Measurements from ENCODE around the gene AFF1.
"Not testable (repeated sequence)": the region's sequence is repeated elsewhere in the genome, so short reads cannot be mapped to it uniquely, and the experiment has no call there.

The AFF1 gene

GRCh38 chr4:87033902-87034301, 99.1 kb downstream of the AFF1 start:
- no peak for DNase-seq (ENCODE audit: extremely low read depth in 1 of 2, low read depth in 1 of 2)

- no peak for DNase-seq (ENCODE audit: extremely low read depth in 1 of 2, low read depth in 1 of 2)
Observed at GRCh38 chr4:87034527-87034926, 99.7 kb downstream of the AFF1 start.

GRCh38 chr4:87035881-87036509, 101.2 kb downstream of the AFF1 start:
- DNase-seq (ENCODE audit: extremely low read depth in 1 of 2, low read depth in 1 of 2), result no peak

GRCh38 chr4:87036713-87037112, 101.9 kb downstream of the AFF1 start:
- DNase-seq (ENCODE audit: extremely low read depth in 1 of 2, low read depth in 1 of 2), result no peak

GRCh38 chr4:87037171-87037570, 102.4 kb downstream of the AFF1 start:
- not testable (repeated sequence) for DNase-seq (ENCODE audit: extremely low read depth in 1 of 2, low read depth in 1 of 2)

- DNase-seq (ENCODE audit: extremely low read depth in 1 of 2, low read depth in 1 of 2), result no peak
Observed at GRCh38 chr4:87037671-87038334, 103.0 kb downstream of the AFF1 start.

GRCh38 chr4:87038837-87039615, 104.2 kb downstream of the AFF1 start:
- DNase-seq (ENCODE audit: extremely low read depth in 1 of 2, low read depth in 1 of 2), result no peak

- DNase-seq (ENCODE audit: extremely low read depth in 1 of 2, low read depth in 1 of 2), result no peak
Observed at GRCh38 chr4:87041141-87041540, 106.3 kb downstream of the AFF1 start.

- DNase-seq (ENCODE audit: extremely low read depth in 1 of 2, low read depth in 1 of 2), result no peak
Observed at GRCh38 chr4:87042221-87042620, 107.4 kb downstream of the AFF1 start.

GRCh38 chr4:87042986-87043820, 108.4 kb downstream of the AFF1 start:
- DNase-seq (ENCODE audit: extremely low read depth in 1 of 2, low read depth in 1 of 2), result no peak

- DNase-seq (ENCODE audit: extremely low read depth in 1 of 2, low read depth in 1 of 2), result no peak
Observed at GRCh38 chr4:87044511-87045233, 109.9 kb downstream of the AFF1 start.

- DNase-seq (ENCODE audit: extremely low read depth in 1 of 2, low read depth in 1 of 2), result no peak
Observed at GRCh38 chr4:87045234-87045558, 110.4 kb downstream of the AFF1 start.

GRCh38 chr4:87045659-87046058, 110.8 kb downstream of the AFF1 start:
- no peak for DNase-seq (ENCODE audit: extremely low read depth in 1 of 2, low read depth in 1 of 2)

- DNase-seq (ENCODE audit: extremely low read depth in 1 of 2, low read depth in 1 of 2), result no peak
Observed at GRCh38 chr4:87046121-87046551, 111.3 kb downstream of the AFF1 start.

- no peak for DNase-seq (ENCODE audit: extremely low read depth in 1 of 2, low read depth in 1 of 2)
Observed at GRCh38 chr4:87047281-87047798, 112.5 kb downstream of the AFF1 start.

GRCh38 chr4:87049508-87049907, 114.7 kb downstream of the AFF1 start:
- DNase-seq (ENCODE audit: extremely low read depth in 1 of 2, low read depth in 1 of 2), result no peak

GRCh38 chr4:87050596-87050995, 115.8 kb downstream of the AFF1 start:
- no peak for DNase-seq (ENCODE audit: extremely low read depth in 1 of 2, low read depth in 1 of 2)

- DNase-seq (ENCODE audit: extremely low read depth in 1 of 2, low read depth in 1 of 2), result no peak
Observed at GRCh38 chr4:87051121-87051713, 116.4 kb downstream of the AFF1 start.

- DNase-seq (ENCODE audit: extremely low read depth in 1 of 2, low read depth in 1 of 2), result no peak
Observed at GRCh38 chr4:87052615-87053014, 117.8 kb downstream of the AFF1 start.

- DNase-seq (ENCODE audit: extremely low read depth in 1 of 2, low read depth in 1 of 2), result no peak
Observed at GRCh38 chr4:87053176-87053658, 118.4 kb downstream of the AFF1 start.

Data from stimulated activated CD8-positive, alpha-beta memory T cell treated with anti-CD3 and anti-CD28 coated beads, Interleukin-7, amount 100 ng/mL, for 48 hours (primary cell).